ENCODE data around the gene BEX4. TPM values are rescaled to one million over a fixed set of nuclear protein-coding genes. Genes with fewer than 3 reads are reported as not detected.
"Not testable (repeated sequence)": the region's sequence is repeated elsewhere in the genome, so short reads cannot be mapped to it uniquely, and the experiment has no call there.

The BEX4 gene, protein sequence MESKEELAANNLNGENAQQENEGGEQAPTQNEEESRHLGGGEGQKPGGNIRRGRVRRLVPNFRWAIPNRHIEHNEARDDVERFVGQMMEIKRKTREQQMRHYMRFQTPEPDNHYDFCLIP
- 57.0 and 80.1 TPM in 2 replicates for total RNA-seq (ENCODE audit: low replicate concordance)
- long read RNA-seq, transcript BEX4-202 (3 exons, 1,328 nt) = major isoform, 246 of 271 reads
- long read RNA-seq, transcript BEX4-201 (2 exons, 1,066 nt) = minor isoform, 16 of 271 reads
- long read RNA-seq, partial matches to known transcripts = 6 of 271 reads
- long read RNA-seq, other reads (novel, unspliced or antisense) = 3 of 271 reads

DNA sequence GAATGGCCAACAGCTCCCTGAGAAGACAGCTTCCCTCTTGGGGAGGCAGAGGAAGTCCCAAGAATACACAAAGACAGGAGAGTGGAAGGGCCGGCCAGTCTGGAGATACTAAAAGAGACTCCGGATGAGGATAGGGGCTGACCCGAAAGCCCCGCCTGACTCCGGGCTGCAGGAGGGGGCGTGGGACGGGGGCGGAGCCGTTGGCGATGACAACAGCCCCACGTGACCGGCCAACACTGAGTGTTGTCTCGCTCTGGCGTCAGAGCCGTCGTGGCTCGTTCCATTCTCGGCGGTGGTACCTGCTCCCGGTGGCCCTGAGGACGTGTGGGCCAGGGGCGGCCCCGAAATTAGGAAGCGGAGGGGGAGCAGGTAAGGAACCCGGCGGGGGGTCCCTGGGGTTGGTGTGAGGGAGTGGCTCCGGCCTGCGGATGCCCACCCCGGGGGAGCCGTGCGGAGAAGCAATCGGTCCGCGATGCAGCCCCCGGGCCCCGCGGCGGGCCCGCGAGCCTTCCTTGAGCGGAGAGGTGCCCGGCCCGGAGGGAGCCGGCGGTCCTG is at the start of gene BEX4:
BEX4 (plus strand) TSS at position 239 of the 555 bp plus-strand sequence. CDS start 1,046 bp downstream, outside the sequence.
- no peaks in the 10 kb centered on the region for H3K27me3 Mint-ChIP-seq
- peaks cover 10% of the 10 kb centered on the region for H3K36me3 Mint-ChIP-seq
- peaks cover 4% of the 10 kb centered on the region for H3K4me1 Mint-ChIP-seq (ENCODE audit: unreplicated experiment)
- TF ChIP-seq, protein P1, sequence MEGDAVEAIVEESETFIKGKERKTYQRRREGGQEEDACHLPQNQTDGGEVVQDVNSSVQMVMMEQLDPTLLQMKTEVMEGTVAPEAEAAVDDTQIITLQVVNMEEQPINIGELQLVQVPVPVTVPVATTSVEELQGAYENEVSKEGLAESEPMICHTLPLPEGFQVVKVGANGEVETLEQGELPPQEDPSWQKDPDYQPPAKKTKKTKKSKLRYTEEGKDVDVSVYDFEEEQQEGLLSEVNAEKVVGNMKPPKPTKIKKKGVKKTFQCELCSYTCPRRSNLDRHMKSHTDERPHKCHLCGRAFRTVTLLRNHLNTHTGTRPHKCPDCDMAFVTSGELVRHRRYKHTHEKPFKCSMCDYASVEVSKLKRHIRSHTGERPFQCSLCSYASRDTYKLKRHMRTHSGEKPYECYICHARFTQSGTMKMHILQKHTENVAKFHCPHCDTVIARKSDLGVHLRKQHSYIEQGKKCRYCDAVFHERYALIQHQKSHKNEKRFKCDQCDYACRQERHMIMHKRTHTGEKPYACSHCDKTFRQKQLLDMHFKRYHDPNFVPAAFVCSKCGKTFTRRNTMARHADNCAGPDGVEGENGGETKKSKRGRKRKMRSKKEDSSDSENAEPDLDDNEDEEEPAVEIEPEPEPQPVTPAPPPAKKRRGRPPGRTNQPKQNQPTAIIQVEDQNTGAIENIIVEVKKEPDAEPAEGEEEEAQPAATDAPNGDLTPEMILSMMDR (conservative IDR thresholded peaks at IDR 0.05) = no peak
- DNase-seq (ENCODE audit: extremely low spot score, unreplicated experiment) = peak; percentile 81
- H3K27ac Mint-ChIP-seq = peak within 1 kb of the TSS; percentile 90
- no peaks in the 10 kb centered on the region for H3K9me3 Mint-ChIP-seq
- H3K4me3 Mint-ChIP-seq = peak within 1 kb of the TSS; percentile 87

DNA sequence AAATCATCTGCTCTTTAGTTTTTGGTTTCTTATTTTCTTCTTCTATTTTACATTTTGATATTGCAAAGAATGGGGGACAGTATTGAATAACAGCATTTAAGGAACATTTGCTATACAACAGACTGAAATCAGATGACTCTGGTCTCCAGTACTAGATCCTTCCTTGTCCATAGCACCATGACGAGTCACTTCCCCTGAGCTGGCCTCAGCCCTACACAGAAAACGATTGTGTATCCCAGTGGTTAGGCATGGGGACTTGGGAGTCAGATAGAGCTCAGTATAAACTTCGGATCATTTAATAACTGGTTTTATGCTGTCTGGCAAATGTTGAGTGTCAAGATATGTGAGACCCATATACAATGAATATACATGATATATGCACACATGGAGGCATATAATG is 44.7 kb upstream of the BEX4 start:
- DNase-seq (ENCODE audit: extremely low spot score, unreplicated experiment) = no peak
- Mint-ChIP-seq H3K36me3 (no peaks in the 10 kb centered on the region), H3K9me3 (no peaks in the 10 kb centered on the region), H3K4me1 (ENCODE audit: unreplicated experiment) (no peaks in the 10 kb centered on the region), H3K27ac (no peak overlapping the region), H3K27me3 (no peaks in the 10 kb centered on the region), H3K4me3 (no peak overlapping the region)
- TF ChIP-seq, protein P1 (conservative IDR thresholded peaks at IDR 0.05) = no peak

DNA sequence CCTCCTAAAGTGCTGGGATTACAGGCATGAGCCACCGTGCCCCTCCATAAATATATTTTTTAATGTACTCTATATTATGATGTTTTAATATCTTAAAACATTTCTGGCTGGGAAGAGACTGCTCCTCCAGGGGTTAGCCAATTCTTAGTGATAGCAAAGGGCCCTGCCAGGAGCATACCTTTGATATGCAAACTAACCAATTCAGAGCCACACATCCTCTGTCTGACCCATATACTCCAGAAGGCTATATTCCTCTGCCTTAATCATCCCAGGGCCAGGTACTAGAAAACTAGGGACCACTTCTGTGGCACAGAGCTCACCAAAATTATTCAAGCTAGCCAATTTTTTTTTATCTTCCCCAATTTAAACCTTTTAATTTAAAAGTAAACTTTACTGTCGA is 43.6 kb upstream of the BEX4 start:
- peaks cover 3% of the 10 kb centered on the region for H3K4me1 Mint-ChIP-seq (ENCODE audit: unreplicated experiment)
- H3K9me3 Mint-ChIP-seq = no peaks in the 10 kb centered on the region
- no peak overlapping the region for H3K27ac Mint-ChIP-seq
- no peaks in the 10 kb centered on the region for H3K36me3 Mint-ChIP-seq
- no peak for DNase-seq (ENCODE audit: extremely low spot score, unreplicated experiment)
- TF ChIP-seq, protein P1 (conservative IDR thresholded peaks at IDR 0.05) = no peak
- no peak overlapping the region for H3K4me3 Mint-ChIP-seq
- H3K27me3 Mint-ChIP-seq = peaks cover 3% of the 10 kb centered on the region

DNA sequence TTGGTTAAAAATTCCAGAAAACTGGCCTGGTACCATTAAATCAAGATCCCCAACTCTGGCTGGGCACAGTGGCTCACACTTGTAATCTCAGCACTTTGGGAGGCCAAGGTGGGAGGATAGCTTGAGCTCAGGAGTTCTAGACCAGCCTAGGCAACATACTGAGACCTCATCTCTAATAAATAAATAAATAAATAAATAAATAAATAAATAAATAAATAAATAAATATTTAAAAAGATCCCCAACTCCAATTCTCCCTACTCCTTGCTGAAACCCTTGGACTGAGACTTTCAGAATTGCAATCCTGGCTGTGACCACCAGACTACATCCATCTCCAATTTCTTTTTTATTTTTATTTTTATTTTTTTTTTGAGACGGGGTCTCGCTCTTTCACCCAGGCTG is 39.7 kb upstream of the BEX4 start:
- H3K27me3 Mint-ChIP-seq; H3K4me3 Mint-ChIP-seq; H3K36me3 Mint-ChIP-seq; H3K9me3 Mint-ChIP-seq; H3K27ac Mint-ChIP-seq; DNase-seq (ENCODE audit: extremely low spot score, unreplicated experiment); H3K4me1 Mint-ChIP-seq (ENCODE audit: unreplicated experiment): not testable (repeated sequence)

DNA sequence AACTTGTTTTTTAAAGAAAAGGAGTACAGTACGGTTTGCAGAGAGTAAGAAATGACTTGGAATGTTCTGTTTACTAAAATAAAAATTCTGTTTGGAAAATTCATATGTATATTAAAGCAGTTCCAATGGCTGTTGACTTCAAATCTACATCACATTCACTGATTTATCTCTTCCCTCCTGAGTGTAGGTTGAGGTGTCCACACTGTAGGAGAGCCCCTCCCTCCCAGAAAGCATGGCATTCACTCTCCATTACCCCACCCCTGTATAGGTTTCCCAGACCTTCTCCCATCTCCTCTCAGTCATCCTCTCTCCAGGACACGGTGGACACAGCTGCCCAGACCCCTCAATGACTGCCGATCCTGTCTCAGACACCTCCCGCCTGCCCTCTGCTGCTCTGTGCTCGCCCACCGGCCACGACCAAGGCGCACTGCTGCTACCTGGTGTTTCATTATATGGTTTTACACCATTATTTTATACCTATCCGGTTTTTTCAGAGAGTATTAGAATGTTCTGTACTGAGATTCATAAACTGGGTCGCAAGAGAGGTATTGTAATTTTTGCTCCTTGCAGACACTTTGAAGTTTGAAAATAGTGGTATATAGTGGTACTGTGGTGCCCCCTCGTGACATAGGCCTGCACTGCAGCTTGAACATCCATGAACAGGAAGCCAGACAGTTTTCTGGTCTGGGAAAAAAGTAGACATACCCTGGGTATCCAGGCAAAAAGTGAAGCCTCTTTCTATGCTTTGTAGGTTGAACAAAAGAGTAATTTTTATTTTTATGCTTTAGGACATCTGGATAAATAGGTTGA is 38.8 kb upstream of the BEX4 start:
- Mint-ChIP-seq H3K9me3 (no peaks in the 10 kb centered on the region), H3K27me3 (peaks cover 3% of the 10 kb centered on the region), H3K4me3 (peak overlapping the region; percentile 80), H3K27ac (no peak overlapping the region), H3K4me1 (ENCODE audit: unreplicated experiment) (peaks cover 3% of the 10 kb centered on the region), H3K36me3 (no peaks in the 10 kb centered on the region)
- DNase-seq (ENCODE audit: extremely low spot score, unreplicated experiment) = no peak
- TF ChIP-seq, protein P1 (conservative IDR thresholded peaks at IDR 0.05) = peak; percentile 83

DNA sequence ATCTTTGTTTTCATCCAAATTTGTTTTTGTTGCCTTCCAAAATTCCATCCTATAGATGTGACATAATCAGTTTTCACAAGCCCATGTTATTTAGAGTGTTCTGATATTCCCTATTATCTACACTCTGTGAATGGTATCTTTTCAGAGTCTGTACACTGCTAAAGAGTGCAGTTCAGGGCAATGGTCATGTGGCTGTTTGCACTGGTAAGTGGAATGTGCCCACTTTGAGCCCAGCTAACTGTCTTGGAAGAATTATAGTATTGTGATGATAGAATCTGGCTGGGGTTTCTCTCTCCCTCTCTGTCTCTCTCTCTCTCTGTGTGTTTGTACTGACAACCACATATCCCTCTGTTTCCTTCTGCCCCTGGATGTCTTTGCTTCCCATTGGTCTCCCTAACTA is 37.4 kb upstream of the BEX4 start:
- TF ChIP-seq, protein P1 (conservative IDR thresholded peaks at IDR 0.05) = no peak
- no peaks in the 10 kb centered on the region for H3K36me3 Mint-ChIP-seq
- H3K4me1 Mint-ChIP-seq (ENCODE audit: unreplicated experiment) = peaks cover 3% of the 10 kb centered on the region
- H3K27ac Mint-ChIP-seq = no peak overlapping the region
- no peak overlapping the region for H3K4me3 Mint-ChIP-seq
- no peaks in the 10 kb centered on the region for H3K9me3 Mint-ChIP-seq
- no peak for DNase-seq (ENCODE audit: extremely low spot score, unreplicated experiment)
- H3K27me3 Mint-ChIP-seq = peaks cover 3% of the 10 kb centered on the region
